GM20000 (cell line): ENCODE data around the gene AARS2.

Experiments
- DNase-seq: peaks from one replicate; pipeline ENCODE4 v3.0.0; 2012; ENCODE audit warnings: low spot score
- TF ChIP-seq, protein P1 (sequence below): IDR thresholded peaks from 2 replicates; pipeline ENCODE4 v1.5.1; 2012; ENCODE audit warnings: mild to moderate bottlenecking, control low read depth; ENCODE audit errors: extremely low read depth, missing control alignments

The AARS2 gene

DNA sequence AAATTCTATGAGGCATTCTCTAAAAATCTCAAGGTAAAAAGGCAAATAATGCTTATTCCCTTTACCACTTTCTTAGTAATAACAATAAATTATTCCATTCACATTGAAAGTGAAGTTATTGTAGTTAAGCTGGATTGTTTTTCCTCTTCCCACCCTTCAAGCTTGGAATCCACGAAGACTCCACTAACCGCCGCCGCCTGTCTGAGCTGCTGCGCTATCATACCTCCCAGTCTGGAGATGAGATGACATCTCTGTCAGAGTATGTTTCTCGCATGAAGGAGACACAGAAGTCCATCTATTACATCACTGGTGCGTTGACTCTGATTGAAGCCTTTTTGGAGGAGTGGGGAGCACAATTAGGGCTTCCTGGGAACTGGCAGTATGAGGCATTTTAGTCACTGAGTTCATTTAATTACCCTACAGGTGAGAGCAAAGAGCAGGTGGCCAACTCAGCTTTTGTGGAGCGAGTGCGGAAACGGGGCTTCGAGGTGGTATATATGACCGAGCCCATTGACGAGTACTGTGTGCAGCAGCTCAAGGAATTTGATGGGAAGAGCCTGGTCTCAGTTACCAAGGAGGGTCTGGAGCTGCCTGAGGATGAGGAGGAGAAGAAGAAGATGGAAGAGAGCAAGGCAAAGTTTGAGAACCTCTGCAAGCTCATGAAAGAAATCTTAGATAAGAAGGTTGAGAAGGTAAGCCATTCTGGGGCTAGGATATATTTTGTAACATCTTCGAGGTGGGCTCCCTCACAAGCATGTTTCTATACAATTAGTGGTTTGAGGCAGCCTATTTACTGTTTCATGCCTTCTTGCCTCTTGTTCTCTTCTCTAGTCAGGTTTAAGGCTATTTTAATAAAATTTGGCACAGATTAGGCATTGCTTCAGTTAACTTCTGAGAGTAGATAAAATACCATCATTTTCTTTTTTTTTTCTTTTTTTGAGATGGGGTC lies 61.3 kb downstream of the AARS2 start:
- TF ChIP-seq, protein P1, sequence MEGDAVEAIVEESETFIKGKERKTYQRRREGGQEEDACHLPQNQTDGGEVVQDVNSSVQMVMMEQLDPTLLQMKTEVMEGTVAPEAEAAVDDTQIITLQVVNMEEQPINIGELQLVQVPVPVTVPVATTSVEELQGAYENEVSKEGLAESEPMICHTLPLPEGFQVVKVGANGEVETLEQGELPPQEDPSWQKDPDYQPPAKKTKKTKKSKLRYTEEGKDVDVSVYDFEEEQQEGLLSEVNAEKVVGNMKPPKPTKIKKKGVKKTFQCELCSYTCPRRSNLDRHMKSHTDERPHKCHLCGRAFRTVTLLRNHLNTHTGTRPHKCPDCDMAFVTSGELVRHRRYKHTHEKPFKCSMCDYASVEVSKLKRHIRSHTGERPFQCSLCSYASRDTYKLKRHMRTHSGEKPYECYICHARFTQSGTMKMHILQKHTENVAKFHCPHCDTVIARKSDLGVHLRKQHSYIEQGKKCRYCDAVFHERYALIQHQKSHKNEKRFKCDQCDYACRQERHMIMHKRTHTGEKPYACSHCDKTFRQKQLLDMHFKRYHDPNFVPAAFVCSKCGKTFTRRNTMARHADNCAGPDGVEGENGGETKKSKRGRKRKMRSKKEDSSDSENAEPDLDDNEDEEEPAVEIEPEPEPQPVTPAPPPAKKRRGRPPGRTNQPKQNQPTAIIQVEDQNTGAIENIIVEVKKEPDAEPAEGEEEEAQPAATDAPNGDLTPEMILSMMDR, result no peak
- DNase-seq, result no peak

DNA sequence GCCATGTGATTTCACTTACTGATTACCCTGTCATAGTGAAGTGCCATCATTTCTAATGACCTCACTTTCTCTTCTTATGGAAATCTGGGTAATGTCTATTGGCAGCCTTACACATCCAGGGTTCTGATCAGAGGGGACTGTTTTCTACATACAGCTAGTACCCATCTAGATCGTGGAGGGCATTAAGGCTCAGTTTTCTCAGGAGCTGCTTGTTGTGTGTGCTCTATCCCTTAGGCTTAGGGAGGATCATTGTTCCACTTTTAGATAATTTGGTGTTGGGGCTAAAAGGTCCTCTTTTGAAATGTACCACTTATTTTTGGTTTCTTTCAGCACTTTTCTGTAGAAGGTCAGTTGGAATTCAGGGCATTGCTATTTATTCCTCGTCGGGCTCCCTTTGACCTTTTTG lies 62.4 kb downstream of the AARS2 start:
- TF ChIP-seq, protein P1, result no peak
- no peak for DNase-seq

DNA sequence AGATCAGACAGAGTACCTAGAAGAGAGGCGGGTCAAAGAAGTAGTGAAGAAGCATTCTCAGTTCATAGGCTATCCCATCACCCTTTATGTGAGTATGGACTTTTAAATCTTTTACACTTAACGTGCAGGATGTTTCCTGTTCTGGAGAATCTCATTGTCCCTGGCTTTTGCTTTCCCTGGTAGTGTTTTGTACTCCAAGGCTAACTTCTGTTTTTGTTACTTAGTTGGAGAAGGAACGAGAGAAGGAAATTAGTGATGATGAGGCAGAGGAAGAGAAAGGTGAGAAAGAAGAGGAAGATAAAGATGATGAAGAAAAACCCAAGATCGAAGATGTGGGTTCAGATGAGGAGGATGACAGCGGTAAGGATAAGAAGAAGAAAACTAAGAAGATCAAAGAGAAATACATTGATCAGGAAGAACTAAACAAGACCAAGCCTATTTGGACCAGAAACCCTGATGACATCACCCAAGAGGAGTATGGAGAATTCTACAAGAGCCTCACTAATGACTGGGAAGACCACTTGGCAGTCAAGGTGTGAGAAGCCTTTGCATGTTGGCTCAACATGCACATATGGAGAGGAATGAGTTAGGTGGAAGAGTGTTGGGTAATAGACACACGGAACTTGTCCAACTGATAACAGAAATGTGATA lies 63.0 kb downstream of the AARS2 start:
- DNase-seq, result no peak
- TF ChIP-seq, protein P1, result no peak
